MM.1S (cell line): ENCODE data around the gene FRYL.

Source experiments
- DNase-seq: peaks from one replicate; pipeline ENCODE4 v3.0.0-alpha.2; 2015
- H2AFZ ChIP-seq: fragments of 300-600 bp; sonication (generic); 2 replicates; pipeline ENCODE4 v1.6.0; 2016; ENCODE audit warnings: antibody characterized with exemption, low read length
- H3F3A ChIP-seq: fragments of 300-600 bp; sonication (generic); 2 replicates; pipeline ENCODE4 v1.6.1; 2016; ENCODE audit warnings: mild to moderate bottlenecking, antibody characterized with exemption, low read length, moderate library complexity, mixed read lengths; ENCODE audit not compliant: insufficient read depth
- H3K27ac ChIP-seq: fragments of 300-600 bp; sonication (generic); 2 replicates; pipeline ENCODE4 v1.5.1; 2016; ENCODE audit warnings: mild to moderate bottlenecking, low read length
- H3K27me3 ChIP-seq: fragments of 300-600 bp; sonication (generic); replicated peaks from 2 replicates; pipeline ENCODE4 v1.6.0; 2016; ENCODE audit warnings: low read length; ENCODE audit not compliant: insufficient read depth
- H3K36me3 ChIP-seq: fragments of 300-600 bp; sonication (generic); replicated peaks from 2 replicates; pipeline ENCODE4 v1.6.1; 2016; ENCODE audit warnings: mild to moderate bottlenecking, low read length, mixed read lengths; ENCODE audit not compliant: insufficient read depth
- H3K4me1 ChIP-seq: fragments of 300-600 bp; sonication (generic); 2 replicates; pipeline ENCODE4 v1.6.1; 2016; ENCODE audit warnings: low read length, mixed read lengths
- H3K4me2 ChIP-seq: fragments of 300-600 bp; sonication (generic); 2 replicates; pipeline ENCODE4 v1.6.0; 2016; ENCODE audit warnings: low read depth, low read length
- H3K4me3 ChIP-seq: fragments of 300-600 bp; sonication (generic); 2 replicates; pipeline ENCODE4 v1.5.1; 2016; ENCODE audit warnings: low read length, mixed read lengths
- H3K79me2 ChIP-seq: fragments of 300-600 bp; sonication (generic); 2 replicates; pipeline ENCODE4 v1.6.1; 2016; ENCODE audit warnings: mixed run types, low read length, mixed read lengths
- H3K9ac ChIP-seq: fragments of 300-600 bp; sonication (generic); 2 replicates; pipeline ENCODE4 v1.6.1; 2016; ENCODE audit warnings: low read length, mixed read lengths
- H3K9me2 ChIP-seq: fragments of 300-600 bp; sonication (generic); replicated peaks from 2 replicates; pipeline ENCODE4 v1.6.1; 2016; ENCODE audit warnings: mild to moderate bottlenecking, low read length, mixed read lengths; ENCODE audit not compliant: insufficient read depth
- H3K9me3 ChIP-seq: fragments of 300-600 bp; sonication (generic); replicated peaks from 2 replicates; pipeline ENCODE4 v1.6.1; 2016; ENCODE audit warnings: mild to moderate bottlenecking, low read length, mixed read lengths; ENCODE audit not compliant: insufficient read depth
- H4K20me1 ChIP-seq: fragments of 300-600 bp; sonication (generic); 2 replicates; pipeline ENCODE4 v1.6.1; 2016; ENCODE audit warnings: mild to moderate bottlenecking, low read length, moderate library complexity, mixed read lengths; ENCODE audit not compliant: insufficient read depth
- CTCF ChIP-seq: fragments of 300-600 bp; sonication (generic); IDR thresholded peaks from 2 replicates; pipeline ENCODE4 v1.5.1; 2016; ENCODE audit warnings: antibody characterized with exemption, low read length, mixed read lengths
- EZH2 ChIP-seq: fragments of 300-600 bp; sonication (generic); optimal IDR thresholded peaks from 2 replicates; pipeline ENCODE3; 2017; ENCODE audit warnings: low read depth, mild to moderate bottlenecking, antibody characterized with exemption, low read length, mixed read lengths
- EZH2phosphoT487 ChIP-seq: fragments of 300-600 bp; sonication (generic); IDR thresholded peaks from 2 replicates; pipeline ENCODE4 v1.6.1; 2018; ENCODE audit warnings: antibody characterized with exemption, low read length

Gene FRYL

GRCh38 chr4:48709901-48710300, 70.2 kb downstream of the FRYL start:
- no peaks in the 10 kb centered on the region for H3F3A ChIP-seq
- no peak overlapping the region for H3K9ac ChIP-seq
- DNase-seq, result no peak
- H3K79me2 ChIP-seq, result peaks cover 17% of the 10 kb centered on the region
- 0 out of 2 replicates have a peak, but pooled peaks cover 5% of the 10 kb centered on the region for H3K36me3 ChIP-seq
- H3K4me3 ChIP-seq, result no peak overlapping the region
- H2AFZ ChIP-seq, result no peak overlapping the region
- H3K4me1 ChIP-seq, result no peaks in the 10 kb centered on the region
- H3K27ac ChIP-seq, result no peak overlapping the region
- H3K9me2 ChIP-seq, result no peaks in the 10 kb centered on the region
- no peaks in the 10 kb centered on the region for H3K9me3 ChIP-seq
- H4K20me1 ChIP-seq, result no peaks in the 10 kb centered on the region
- TF ChIP-seq EZH2 (no peak), CTCF (no peak), EZH2phosphoT487 (no peak)
- H3K4me2 ChIP-seq, result no peak overlapping the region
- no peaks in the 10 kb centered on the region for H3K27me3 ChIP-seq

DNA sequence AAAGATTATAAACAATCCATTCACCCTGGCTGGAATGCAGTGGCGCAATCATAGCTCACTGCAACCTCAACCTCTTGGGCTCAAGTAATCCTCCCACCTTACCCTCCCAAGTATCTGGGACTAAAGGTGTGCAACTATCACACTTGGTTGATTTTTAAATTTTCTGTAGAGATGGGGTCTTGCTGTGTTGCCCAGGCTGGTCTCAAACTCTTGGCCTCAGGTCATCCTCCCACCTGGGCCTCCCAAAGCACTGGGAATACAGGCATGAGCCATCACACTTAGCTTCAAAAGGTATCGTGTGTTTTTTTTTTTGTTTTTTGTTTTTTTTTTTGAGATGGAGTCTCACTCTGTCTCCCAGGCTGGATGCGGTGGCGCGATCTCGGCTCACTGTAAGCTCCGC, 71.5 kb downstream of the FRYL start:
- H3K79me2 ChIP-seq, result peaks cover 24% of the 10 kb centered on the region
- DNase-seq, result no peak
- no peak overlapping the region for H3K4me2 ChIP-seq
- H3K9ac ChIP-seq, result no peak overlapping the region
- no peaks in the 10 kb centered on the region for H3K27me3 ChIP-seq
- H3K36me3 ChIP-seq, result 0 out of 2 replicates have a peak, but pooled peaks cover 5% of the 10 kb centered on the region
- no peak overlapping the region for H3K4me3 ChIP-seq
- no peaks in the 10 kb centered on the region for H4K20me1 ChIP-seq
- no peak overlapping the region for H2AFZ ChIP-seq
- H3K9me3 ChIP-seq, result no peaks in the 10 kb centered on the region
- no peaks in the 10 kb centered on the region for H3K4me1 ChIP-seq
- H3F3A ChIP-seq, result no peaks in the 10 kb centered on the region
- no peaks in the 10 kb centered on the region for H3K9me2 ChIP-seq
- H3K27ac ChIP-seq, result no peak overlapping the region
- TF ChIP-seq EZH2, result no peak
- TF ChIP-seq CTCF, result no peak
- TF ChIP-seq EZH2phosphoT487, result no peak

GRCh38 chr4:48706736-48707135, 73.3 kb downstream of the FRYL start:
- no peaks in the 10 kb centered on the region for H4K20me1 ChIP-seq
- H3K9ac ChIP-seq, result no peak overlapping the region
- H3F3A ChIP-seq, result no peaks in the 10 kb centered on the region
- no peaks in the 10 kb centered on the region for H3K9me2 ChIP-seq
- no peaks in the 10 kb centered on the region for H3K4me1 ChIP-seq
- no peak overlapping the region for H3K27ac ChIP-seq
- no peak overlapping the region for H3K4me2 ChIP-seq
- H3K27me3 ChIP-seq, result no peaks in the 10 kb centered on the region
- H3K4me3 ChIP-seq, result no peak overlapping the region
- no peak for DNase-seq
- H3K9me3 ChIP-seq, result no peaks in the 10 kb centered on the region
- peaks cover 32% of the 10 kb centered on the region for H3K79me2 ChIP-seq
- H3K36me3 ChIP-seq, result 0 out of 2 replicates have a peak, but pooled peaks cover 5% of the 10 kb centered on the region
- TF ChIP-seq EZH2 (no peak), EZH2phosphoT487 (no peak), CTCF (no peak)
- H2AFZ ChIP-seq, result no peak overlapping the region
